Hindlimb muscle (tissue), 1 donor: Measurements from ENCODE around the gene IGSF8. TPM values are rescaled to one million over a fixed set of nuclear protein-coding genes. Genes with fewer than 3 reads are reported as not detected.

Experiments used
- DNase-seq: peaks from one replicate; pipeline ENCODE4 v3.0.0-alpha.2; 2013
- polyA plus RNA-seq: library from polyadenylated mRNA; unstranded; fragments of 120-200 nt; gene quantifications from one replicate; pipeline ENCODE4 v1.2.1, GENCODE V29; 2013; ENCODE audit not compliant: insufficient read length

Gene IGSF8
- polyA plus RNA-seq = 21.6 TPM

- peak; percentile 86 for DNase-seq
Observed at GRCh38 chr1:160097911-160098851, at the start of gene IGSF8. IGSF8 (minus strand) TSS chr1:160098619; CDS start chr1:160098472, 147 bp downstream.

- DNase-seq = no peak
Observed at GRCh38 chr1:160148121-160148520, 49.7 kb upstream of the IGSF8 start.

DNA sequence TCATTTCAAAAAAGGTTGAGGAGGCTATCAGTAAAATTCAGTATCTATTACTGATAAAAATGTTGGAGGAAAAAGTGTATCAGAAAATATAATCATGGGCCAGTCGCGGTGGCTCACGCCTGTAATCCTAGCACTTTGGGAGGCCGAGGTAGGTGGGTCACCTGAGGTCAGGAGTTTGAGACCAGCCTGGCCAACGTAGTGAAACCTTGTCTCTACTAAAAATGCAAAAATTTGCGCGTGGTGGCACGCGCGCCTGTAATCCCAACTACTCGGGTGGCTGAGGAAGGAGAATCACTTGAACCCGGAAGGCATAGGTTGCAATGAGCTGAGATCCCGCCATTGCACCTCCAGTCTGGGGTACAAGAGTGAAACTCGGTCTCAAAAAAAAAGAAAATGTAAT lies 47.7 kb upstream of the IGSF8 start:
- DNase-seq = no peak

- DNase-seq = no peak
Observed at GRCh38 chr1:160144921-160145320, 46.5 kb upstream of the IGSF8 start.

DNA sequence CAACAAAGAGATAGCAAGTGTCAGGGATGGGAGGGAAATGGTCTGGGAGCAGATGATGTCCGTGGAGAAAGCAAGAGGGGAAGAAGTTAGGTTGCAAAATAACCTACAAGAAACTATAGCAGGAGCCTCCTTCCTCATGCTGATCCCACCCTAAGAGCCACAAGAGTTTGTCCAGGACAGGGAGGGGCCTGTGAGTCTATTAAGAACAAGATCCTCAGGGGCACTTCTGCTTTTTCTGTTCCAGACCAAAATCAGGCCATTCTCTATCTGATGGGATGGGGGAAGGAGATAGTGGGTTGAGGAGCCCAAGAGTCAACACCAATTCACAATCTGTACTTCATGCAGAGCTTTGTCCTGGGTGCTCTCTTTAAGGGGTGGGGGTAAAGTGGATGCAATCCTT lies 45.3 kb upstream of the IGSF8 start:
- DNase-seq = no peak

GRCh38 chr1:160139840-160140239 lies 41.4 kb upstream of the IGSF8 start:
- DNase-seq = no peak

DNA sequence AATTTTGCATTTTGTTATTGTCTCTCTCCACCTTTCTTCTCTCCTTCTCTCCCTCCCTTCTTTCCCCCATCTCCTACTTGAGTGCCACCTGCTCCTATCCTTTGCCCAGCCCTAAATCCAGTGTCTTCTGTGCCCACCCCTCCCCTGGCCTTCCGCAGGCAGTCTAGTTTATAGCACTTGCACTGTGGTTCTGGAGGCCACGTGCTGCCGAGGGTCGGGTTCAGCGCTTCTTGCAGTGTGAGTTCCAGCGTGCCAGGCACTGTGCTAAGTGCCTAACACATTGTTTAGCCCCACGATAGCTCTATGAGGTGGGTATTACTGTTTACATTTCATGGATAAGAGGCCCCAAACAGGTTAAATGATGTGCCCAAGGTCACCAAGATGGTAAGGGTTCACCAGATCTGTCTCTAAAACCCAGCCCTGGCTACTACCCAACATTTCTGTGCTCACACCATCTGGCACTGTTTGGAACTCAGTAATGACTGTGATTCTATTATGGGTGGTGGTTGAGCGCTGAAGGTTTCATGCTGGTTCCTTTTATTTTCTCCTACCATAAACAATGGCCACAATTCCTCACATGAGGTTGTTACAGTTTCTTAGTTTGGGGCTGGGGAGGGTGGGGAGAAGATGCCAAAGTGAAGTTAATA lies 38.9 kb upstream of the IGSF8 start:
- no peak for DNase-seq

DNA sequence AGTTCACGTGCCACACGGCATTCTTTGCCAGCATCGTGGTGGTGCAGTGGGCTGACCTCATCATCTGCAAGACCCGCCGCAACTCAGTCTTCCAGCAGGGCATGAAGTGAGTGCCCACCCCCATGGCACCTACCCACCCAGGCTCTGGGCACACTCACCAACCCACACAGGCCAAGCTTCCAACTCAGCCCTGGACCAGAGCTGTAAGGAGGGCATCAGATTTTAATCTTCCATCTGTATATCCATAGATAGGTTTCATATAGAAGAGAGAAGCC lies 38.4 kb upstream of the IGSF8 start:
- no peak for DNase-seq

GRCh38 chr1:160136121-160136925 lies 37.9 kb upstream of the IGSF8 start:
- DNase-seq = no peak

DNA sequence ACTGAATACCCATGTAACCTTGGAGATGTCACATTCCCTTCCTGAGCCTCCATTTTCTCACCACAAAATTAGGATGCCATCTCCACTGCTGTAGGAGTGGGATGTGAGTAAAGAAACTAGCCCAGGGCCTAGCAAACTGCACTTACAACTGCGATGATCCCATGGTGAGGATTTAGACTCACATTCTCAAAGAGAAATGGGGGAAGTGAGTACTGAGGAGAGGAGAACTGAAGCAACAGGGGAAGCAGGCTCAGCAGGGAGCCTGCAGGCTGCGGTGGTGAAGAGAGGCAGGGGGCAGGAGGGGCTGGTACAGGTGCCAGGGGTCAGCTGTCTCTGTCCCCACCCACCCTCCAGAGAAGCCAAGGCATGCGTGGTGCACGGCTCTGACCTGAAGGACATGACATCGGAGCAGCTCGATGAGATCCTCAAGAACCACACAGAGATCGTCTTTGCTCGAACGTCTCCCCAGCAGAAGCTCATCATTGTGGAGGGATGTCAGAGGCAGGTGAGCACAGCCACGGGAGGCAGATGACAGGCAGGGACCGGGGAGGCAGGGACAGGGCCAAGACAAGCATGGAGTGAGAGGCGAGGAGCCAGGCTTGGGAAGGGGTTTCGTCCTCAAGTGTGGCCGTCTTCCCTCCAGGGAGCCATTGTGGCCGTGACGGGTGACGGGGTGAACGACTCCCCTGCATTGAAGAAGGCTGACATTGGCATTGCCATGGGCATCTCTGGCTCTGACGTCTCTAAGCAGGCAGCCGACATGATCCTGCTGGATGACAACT lies 36.6 kb upstream of the IGSF8 start:
- DNase-seq = no peak

- no peak for DNase-seq
Observed at GRCh38 chr1:160133990-160134770, 35.8 kb upstream of the IGSF8 start.

DNA sequence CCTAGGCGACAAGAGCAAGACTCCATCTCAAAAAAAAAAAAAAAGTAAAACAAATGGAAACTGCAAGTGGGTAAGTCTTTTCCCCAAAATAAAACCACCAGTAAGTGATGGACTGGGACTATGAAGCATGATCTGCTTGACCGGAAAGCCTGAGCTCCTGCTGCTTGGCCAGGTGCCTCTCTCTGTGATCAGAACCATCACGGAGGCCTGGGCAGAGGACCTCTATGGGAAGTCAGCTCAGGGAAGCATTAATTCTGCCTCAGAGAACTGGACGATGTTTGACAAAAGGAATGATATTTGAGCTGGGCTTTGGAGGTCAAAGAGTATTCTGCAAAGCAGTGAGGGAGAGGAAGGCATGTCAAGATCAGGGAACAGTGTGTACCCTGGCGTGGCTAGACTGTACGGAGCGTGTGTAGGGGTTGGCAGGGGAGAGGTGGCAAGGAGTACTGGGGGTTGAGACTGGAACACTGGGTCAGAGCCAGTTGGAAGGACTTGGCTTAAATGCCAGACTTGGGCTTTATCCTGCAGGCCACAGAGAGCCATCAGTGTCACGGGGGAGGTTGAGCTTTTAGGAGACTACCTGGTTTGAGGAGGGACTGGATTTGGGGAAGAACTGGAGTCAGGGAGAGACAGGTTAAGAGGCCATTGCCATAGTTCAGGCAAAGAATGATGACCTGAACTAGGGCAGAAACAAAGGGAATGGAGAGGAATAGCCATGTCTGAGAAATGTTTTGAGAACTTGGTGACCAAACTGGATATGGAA lies 33.6 kb upstream of the IGSF8 start:
- no peak for DNase-seq

GRCh38 chr1:160130939-160131338 lies 32.5 kb upstream of the IGSF8 start:
- DNase-seq = no peak

DNA sequence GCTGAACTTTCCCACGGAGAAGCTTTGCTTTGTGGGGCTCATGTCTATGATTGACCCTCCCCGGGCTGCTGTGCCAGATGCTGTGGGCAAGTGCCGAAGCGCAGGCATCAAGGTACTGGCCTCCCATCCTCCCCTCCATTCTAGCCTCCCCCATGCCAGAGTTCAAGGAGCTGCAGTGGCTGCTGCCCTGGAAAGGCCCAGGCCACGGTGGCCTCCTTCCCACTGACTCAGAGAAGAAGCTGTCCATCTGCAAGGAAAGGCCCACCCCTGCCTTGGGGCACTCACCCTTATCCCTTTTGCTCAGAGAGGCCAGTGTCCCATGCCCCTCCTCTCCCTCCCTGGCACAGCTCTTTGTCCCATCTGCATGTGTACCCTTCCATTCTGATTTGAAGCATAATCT lies 32.1 kb upstream of the IGSF8 start:
- no peak for DNase-seq

DNA sequence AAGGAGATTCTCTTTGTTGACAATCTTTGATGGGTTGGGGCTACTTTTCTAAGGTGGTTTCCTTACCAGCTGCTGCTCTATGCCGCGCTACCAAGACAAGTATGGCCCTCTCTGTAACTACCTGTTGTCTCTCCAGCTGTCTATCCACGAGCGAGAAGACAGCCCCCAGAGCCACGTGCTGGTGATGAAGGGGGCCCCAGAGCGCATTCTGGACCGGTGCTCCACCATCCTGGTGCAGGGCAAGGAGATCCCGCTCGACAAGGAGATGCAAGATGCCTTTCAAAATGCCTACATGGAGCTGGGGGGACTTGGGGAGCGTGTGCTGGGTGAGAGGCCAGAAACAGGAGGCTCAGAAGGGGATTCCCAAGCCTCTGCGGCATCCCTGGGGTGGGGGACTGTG lies 31.5 kb upstream of the IGSF8 start:
- DNase-seq = no peak

- no peak for DNase-seq
Observed at GRCh38 chr1:160129558-160129957, 31.1 kb upstream of the IGSF8 start.

GRCh38 chr1:160129046-160129445 lies 30.6 kb upstream of the IGSF8 start:
- no peak for DNase-seq

GRCh38 chr1:160128636-160129035 lies 30.2 kb upstream of the IGSF8 start:
- no peak for DNase-seq

DNA sequence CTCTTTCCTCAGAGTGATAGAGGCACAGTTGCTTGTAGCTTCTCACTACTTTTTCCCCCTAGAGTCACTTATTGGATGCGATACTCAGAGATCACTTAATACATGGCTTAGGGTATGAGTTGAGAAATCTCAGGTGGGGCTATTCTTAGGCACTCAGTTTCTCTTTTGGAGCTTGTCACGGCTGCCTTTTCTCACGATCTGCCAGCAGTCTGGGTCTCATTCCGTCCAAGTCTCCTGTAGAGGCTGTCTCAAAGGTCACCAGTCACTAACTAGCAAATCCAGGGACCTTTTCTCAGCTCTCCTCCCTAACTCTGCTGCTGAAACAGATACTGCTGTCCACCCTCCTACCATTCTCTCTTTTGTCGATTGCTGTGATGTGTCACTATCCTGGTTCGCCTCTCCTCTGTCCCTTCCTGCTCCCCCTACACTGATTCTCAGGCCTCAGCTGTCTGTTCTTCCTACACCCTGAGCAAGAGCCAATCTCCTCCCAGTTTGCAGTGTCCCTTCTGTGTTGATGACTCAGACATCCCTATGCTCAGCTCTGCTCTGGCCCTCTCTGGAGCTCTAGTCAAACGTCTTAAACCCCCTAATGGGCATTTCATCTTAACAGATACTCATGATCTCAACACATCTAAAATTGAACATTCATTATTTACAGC lies 29.6 kb upstream of the IGSF8 start:
- DNase-seq = no peak

- DNase-seq = no peak
Observed at GRCh38 chr1:160127381-160127780, 29.0 kb upstream of the IGSF8 start.
